Astrocyte (in vitro differentiated cells and primary cell): Measurements from ENCODE around the gene FLYWCH1.

Source experiments
- EZH2 ChIP-seq: IDR thresholded peaks from 2 replicates; pipeline ENCODE4 v1.6.1; 2012; ENCODE audit warnings: mild to moderate bottlenecking, low read length, inconsistent platforms; ENCODE audit not compliant: insufficient read depth
- TF ChIP-seq, protein P1 (sequence below): IDR thresholded peaks from 2 replicates; pipeline ENCODE4 v1.5.1; 2011; ENCODE audit warnings: low read depth, mild to moderate bottlenecking, inconsistent platforms, low read length, moderate library complexity; ENCODE audit not compliant: insufficient read depth

DNA sequence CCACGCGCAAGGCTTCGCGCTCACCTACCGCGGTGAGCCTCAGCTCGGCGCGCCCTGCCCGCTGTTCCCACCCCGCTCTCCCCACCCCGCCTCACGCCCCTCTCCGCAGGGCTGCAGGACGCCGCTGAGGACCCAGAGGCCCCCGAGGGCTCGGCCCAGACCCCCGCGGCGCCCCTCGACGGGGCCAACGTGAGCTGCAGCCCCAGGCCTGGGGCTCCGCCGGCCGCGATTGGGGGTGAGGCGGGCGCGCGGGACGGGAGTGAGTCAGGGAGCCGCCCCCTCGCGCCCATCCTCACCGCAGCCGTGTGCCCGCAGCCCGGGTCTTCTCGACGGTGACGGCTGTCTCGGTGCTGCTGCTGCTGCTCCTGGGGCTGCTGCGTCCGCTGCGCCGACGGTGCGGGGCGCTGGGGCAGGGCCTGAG, 55.5 kb downstream of the FLYWCH1 start:
- TF ChIP-seq, protein P1, sequence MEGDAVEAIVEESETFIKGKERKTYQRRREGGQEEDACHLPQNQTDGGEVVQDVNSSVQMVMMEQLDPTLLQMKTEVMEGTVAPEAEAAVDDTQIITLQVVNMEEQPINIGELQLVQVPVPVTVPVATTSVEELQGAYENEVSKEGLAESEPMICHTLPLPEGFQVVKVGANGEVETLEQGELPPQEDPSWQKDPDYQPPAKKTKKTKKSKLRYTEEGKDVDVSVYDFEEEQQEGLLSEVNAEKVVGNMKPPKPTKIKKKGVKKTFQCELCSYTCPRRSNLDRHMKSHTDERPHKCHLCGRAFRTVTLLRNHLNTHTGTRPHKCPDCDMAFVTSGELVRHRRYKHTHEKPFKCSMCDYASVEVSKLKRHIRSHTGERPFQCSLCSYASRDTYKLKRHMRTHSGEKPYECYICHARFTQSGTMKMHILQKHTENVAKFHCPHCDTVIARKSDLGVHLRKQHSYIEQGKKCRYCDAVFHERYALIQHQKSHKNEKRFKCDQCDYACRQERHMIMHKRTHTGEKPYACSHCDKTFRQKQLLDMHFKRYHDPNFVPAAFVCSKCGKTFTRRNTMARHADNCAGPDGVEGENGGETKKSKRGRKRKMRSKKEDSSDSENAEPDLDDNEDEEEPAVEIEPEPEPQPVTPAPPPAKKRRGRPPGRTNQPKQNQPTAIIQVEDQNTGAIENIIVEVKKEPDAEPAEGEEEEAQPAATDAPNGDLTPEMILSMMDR: no peak
- peak; percentile 78 for TF ChIP-seq EZH2
